ENCODE data around the gene PTPN12.

DNA sequence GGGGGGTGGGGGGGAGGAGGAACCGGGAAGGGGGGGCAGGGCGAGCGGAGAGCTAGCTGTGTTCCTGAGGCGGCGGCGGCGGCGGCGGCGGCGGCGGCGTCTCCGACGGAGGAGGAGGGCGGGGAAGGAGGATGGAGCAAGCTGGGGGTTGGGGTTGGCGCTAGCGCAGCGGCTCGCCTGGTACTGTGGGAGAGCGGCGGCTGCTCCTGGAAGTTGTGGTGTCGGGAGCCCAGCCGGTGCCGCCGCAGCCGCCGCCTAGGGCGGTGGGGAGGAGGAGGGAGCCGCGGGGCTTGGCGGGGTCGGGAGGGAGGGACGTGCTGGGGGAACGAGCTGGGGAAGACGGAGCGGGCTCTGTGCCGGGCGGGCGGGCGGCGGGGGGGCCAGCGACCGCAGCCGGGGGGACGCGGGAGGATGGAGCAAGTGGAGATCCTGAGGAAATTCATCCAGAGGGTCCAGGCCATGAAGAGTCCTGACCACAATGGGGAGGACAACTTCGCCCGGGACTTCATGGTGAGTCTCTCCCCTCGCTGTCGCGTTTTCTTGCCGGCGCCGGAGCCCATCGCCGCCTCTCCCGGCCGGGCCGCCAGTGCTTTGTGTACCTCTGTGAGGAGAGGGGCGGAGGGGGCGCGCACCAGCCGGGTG, at the start of gene PTPN12:
- no peak for TF ChIP-seq SMC3 (IDR thresholded peaks at IDR 0.05; ENCODE audit: low read depth, low read length)
- TF ChIP-seq, protein P1, sequence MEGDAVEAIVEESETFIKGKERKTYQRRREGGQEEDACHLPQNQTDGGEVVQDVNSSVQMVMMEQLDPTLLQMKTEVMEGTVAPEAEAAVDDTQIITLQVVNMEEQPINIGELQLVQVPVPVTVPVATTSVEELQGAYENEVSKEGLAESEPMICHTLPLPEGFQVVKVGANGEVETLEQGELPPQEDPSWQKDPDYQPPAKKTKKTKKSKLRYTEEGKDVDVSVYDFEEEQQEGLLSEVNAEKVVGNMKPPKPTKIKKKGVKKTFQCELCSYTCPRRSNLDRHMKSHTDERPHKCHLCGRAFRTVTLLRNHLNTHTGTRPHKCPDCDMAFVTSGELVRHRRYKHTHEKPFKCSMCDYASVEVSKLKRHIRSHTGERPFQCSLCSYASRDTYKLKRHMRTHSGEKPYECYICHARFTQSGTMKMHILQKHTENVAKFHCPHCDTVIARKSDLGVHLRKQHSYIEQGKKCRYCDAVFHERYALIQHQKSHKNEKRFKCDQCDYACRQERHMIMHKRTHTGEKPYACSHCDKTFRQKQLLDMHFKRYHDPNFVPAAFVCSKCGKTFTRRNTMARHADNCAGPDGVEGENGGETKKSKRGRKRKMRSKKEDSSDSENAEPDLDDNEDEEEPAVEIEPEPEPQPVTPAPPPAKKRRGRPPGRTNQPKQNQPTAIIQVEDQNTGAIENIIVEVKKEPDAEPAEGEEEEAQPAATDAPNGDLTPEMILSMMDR (conservative IDR thresholded peaks at IDR 0.05; ENCODE audit: low read depth, low read length) = no peak
- TF ChIP-seq POLR2A (IDR thresholded peaks at IDR 0.05; ENCODE audit: low read depth, low read length) = 0 out of 2 replicates have a peak, but pooled peaks have one; percentile 17
- TF ChIP-seq RFX5 (IDR thresholded peaks at IDR 0.05; ENCODE audit: low read depth, low read length) = no peak
- TF ChIP-seq RAD21 (IDR thresholded peaks at IDR 0.05; ENCODE audit: low read length) = no peak
- TF ChIP-seq, protein P2, sequence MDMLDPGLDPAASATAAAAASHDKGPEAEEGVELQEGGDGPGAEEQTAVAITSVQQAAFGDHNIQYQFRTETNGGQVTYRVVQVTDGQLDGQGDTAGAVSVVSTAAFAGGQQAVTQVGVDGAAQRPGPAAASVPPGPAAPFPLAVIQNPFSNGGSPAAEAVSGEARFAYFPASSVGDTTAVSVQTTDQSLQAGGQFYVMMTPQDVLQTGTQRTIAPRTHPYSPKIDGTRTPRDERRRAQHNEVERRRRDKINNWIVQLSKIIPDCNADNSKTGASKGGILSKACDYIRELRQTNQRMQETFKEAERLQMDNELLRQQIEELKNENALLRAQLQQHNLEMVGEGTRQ (IDR thresholded peaks at IDR 0.05; ENCODE audit: low read depth, low read length) = no peak
- TF ChIP-seq RCOR1 (IDR thresholded peaks at IDR 0.05; ENCODE audit: insufficient replicate concordance, low read length) = no peak
- no peak for TF ChIP-seq CEBPB (IDR thresholded peaks at IDR 0.05; ENCODE audit: low read depth, low read length)
- no peak for TF ChIP-seq MXI1 (IDR thresholded peaks at IDR 0.05; ENCODE audit: borderline replicate concordance, low read depth, low read length)
- peak; percentile 79; the same call in 1 of the 2 replicates for TF ChIP-seq MAZ (IDR thresholded peaks at IDR 0.05; ENCODE audit: borderline replicate concordance, low read depth, low read length)
- TF ChIP-seq, protein P3, sequence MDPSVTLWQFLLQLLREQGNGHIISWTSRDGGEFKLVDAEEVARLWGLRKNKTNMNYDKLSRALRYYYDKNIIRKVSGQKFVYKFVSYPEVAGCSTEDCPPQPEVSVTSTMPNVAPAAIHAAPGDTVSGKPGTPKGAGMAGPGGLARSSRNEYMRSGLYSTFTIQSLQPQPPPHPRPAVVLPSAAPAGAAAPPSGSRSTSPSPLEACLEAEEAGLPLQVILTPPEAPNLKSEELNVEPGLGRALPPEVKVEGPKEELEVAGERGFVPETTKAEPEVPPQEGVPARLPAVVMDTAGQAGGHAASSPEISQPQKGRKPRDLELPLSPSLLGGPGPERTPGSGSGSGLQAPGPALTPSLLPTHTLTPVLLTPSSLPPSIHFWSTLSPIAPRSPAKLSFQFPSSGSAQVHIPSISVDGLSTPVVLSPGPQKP (IDR thresholded peaks at IDR 0.05; ENCODE audit: borderline replicate concordance, low read depth, low read length) = no peak

Data from IMR-90 (cell line).